Airway epithelial cell (primary cell): ENCODE results near the gene AMH. TPM values are rescaled to one million over a fixed set of nuclear protein-coding genes. Genes with fewer than 3 reads are reported as not detected.

Experiments
- total RNA-seq: library from RNA; depleted of rRNA; stranded (reverse); fragments of >200 nt; gene quantifications from 2 replicates; pipeline ENCODE4 v1.2.3, GENCODE V29; 2015

Gene AMH
- 0.35 and 2.1 TPM in 2 replicates for total RNA-seq

GRCh38 chr19:2249010-2249866 lies at the start of gene AMH:
TSS of gene AMH (plus strand) at chr19:2249323. CDS start at chr19:2249333, 10 bp downstream.

GRCh38 chr19:2236314-2237050 lies 12.6 kb upstream of the AMH start, which contains the start of the genes PLEKHJ1 and SF3A2:
TSS of gene PLEKHJ1 (minus strand) at chr19:2236329. CDS start at chr19:2236248, 81 bp downstream.
TSS of gene SF3A2 (plus strand) at chr19:2236824. CDS start at chr19:2243419, 6,595 bp downstream.

GRCh38 chr19:2255982-2256685 lies 7.0 kb downstream of the AMH start, which contains the start of gene JSRP1:
TSS of gene JSRP1 (minus strand) at chr19:2256417. CDS start at chr19:2255314, 1,103 bp downstream.

GRCh38 chr19:2282062-2282861 lies 33.1 kb downstream of the AMH start, which contains the start of gene PEAK3:
TSS of gene PEAK3 (minus strand) at chr19:2282175. CDS start at chr19:2280931, 1,244 bp downstream.

Other genes with a start within 250 kb of the AMH start
- gene BTBD2, start 233.6 kb upstream of the AMH start, total RNA-seq: 64.8 and 101 TPM in 2 replicates
- gene MKNK2, start 198.1 kb upstream of the AMH start, total RNA-seq: 348 and 384 TPM in 2 replicates
- 40.6 and 53.2 TPM in 2 replicates for gene MOB3A, start 153.0 kb upstream of the AMH start, total RNA-seq
- 4.3 and 4.4 TPM in 2 replicates for gene IZUMO4, start 152.4 kb upstream of the AMH start, total RNA-seq
- 81.8 and 94.4 TPM in 2 replicates for gene AP3D1, start 97.8 kb upstream of the AMH start, total RNA-seq
- 12.9 and 14.3 TPM in 2 replicates for gene DOT1L, start 85.4 kb upstream of the AMH start, total RNA-seq
- gene PLEKHJ1, start 13.0 kb upstream of the AMH start, total RNA-seq: 83.1 and 83.5 TPM in 2 replicates
- gene SF3A2, start 12.5 kb upstream of the AMH start, total RNA-seq: 35.6 and 65.5 TPM in 2 replicates
- not detected in 2 replicates for gene JSRP1, start 7.1 kb downstream of the AMH start, total RNA-seq
- gene PEAK3, start 32.9 kb downstream of the AMH start, total RNA-seq: not detected in 2 replicates
- gene LINGO3, start 58.8 kb downstream of the AMH start, total RNA-seq: not detected in 2 replicates
- 318 and 382 TPM in 2 replicates for gene LSM7, start 79.3 kb downstream of the AMH start, total RNA-seq
- 22.9 and 26.2 TPM in 2 replicates for gene SPPL2B, start 79.4 kb downstream of the AMH start, total RNA-seq
- gene TMPRSS9, start 110.9 kb downstream of the AMH start, total RNA-seq: 0.05 TPM in 1 of 2 replicates, not detected in the other
- gene TIMM13, start 178.3 kb downstream of the AMH start, total RNA-seq: 85.9 and 108 TPM in 2 replicates
- gene LMNB2, start 207.6 kb downstream of the AMH start, total RNA-seq: 141 and 154 TPM in 2 replicates
- gene GADD45B, start 226.8 kb downstream of the AMH start, total RNA-seq: 25.6 and 32.0 TPM in 2 replicates